Omental fat pad (tissue), 4 donors: ENCODE results near the gene PPP2R2C. TPM values are rescaled to one million over a fixed set of nuclear protein-coding genes. Genes with fewer than 3 reads are reported as not detected.

Experiments used
- ATAC-seq: fragments of 150-250 bp; one replicate; pipeline ENCODE4 v1.9.1; 2016; ENCODE audit warnings: mild to moderate bottlenecking, moderate library complexity; ENCODE audit not compliant: low FRiP score
- DNase-seq: peaks from one replicate; pipeline ENCODE4 v3.0.0-alpha.2; 2019; ENCODE audit warnings: low spot score
- CTCF ChIP-seq, 3 donors: fragments of 450-650 bp; IDR thresholded peaks; one replicate each; pipeline ENCODE4 v1.5.1; 2016 to 2017; ENCODE audit warnings: antibody characterized with exemption in 3 of 3, mild to moderate bottlenecking in 3 of 3, moderate library complexity in 2 of 3
- total RNA-seq, 4 donors: library from RNA; depleted of rRNA; stranded (reverse); fragments of >200 nt; gene quantifications; one replicate each; pipeline ENCODE4 v1.1.0, GENCODE V29; 2016

PPP2R2C gene
- total RNA-seq, 4 donors from 2014 or later = 0.38 to 1.7 (median 0.68) TPM

DNA sequence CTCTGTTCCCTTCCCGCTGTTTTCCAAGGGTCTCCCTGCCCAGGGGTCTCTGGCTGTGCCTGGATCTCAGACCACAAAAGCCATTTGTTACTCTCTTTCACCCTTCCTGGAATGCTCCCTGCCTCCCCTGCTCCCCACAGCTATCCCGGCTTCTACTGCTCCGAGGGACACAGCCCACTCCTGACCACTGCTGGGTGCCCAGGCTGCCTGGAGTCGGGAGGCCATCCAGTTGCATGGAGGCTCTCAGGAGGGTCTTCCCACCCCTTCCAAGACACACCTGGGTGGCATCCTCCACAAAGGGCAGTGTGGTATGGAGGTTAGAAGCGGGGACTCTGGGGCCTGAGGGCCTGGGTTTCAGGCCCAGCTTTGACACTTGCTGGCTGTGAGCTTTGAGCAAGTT lies 101.1 kb downstream of the PPP2R2C start:
- no peak for ATAC-seq
- no peak for DNase-seq
- no peak for TF ChIP-seq CTCF (IDR thresholded peaks at IDR 0.05)

DNA sequence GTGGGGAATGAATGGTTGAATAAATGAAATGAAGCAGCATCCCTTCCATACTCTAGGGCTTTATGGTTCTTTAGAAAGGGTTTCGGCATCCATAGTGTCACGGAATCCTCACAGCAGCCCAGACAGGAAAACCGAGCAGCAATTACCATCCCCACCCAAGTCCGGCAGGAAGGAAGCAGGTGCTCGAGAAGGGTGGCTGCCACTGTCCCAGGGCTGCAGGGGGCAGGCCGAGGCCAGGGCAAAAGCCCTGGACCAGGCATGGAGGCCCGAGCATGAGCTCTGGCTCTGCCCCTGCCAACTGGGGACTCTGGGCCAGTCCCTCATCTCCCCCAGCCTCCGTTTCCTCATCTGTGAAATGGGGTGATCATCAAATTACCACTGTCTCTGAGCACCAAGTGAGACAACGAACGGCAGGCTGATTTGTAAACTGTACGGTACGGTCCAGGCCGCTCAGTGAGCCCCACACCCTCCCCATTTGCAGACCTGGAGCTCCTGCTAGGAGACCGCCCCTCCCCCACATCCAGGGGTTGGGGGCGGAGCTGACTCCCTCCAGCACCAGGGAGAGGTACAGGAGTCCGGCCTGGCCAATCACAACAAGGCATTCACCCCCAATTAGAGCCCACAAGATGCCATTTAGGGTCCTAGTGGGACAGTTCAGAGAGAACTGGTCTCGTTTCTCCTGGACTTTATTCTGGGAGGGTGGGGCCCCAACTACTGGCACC lies 102.3 kb downstream of the PPP2R2C start:
- TF ChIP-seq CTCF (IDR thresholded peaks at IDR 0.05) = no peak
- DNase-seq = no peak
- ATAC-seq = no peak

- ATAC-seq = no peak
- TF ChIP-seq CTCF (IDR thresholded peaks at IDR 0.05) = no peak
- DNase-seq = no peak
These were observed 102.9 kb downstream of the PPP2R2C start for GRCh38 chr4:6369511-6369910.

- DNase-seq (no peak), ATAC-seq (no peak)
- TF ChIP-seq CTCF (IDR thresholded peaks at IDR 0.05) = no peak
These were observed 103.4 kb downstream of the PPP2R2C start for GRCh38 chr4:6369035-6369434.

GRCh38 chr4:6368601-6369000 lies 103.8 kb downstream of the PPP2R2C start:
- DNase-seq (no peak), ATAC-seq (no peak)
- no peak for TF ChIP-seq CTCF (IDR thresholded peaks at IDR 0.05)

GRCh38 chr4:6368096-6368495 lies 104.3 kb downstream of the PPP2R2C start:
- no peak for ATAC-seq
- no peak for DNase-seq
- no peak for TF ChIP-seq CTCF (IDR thresholded peaks at IDR 0.05)

DNA sequence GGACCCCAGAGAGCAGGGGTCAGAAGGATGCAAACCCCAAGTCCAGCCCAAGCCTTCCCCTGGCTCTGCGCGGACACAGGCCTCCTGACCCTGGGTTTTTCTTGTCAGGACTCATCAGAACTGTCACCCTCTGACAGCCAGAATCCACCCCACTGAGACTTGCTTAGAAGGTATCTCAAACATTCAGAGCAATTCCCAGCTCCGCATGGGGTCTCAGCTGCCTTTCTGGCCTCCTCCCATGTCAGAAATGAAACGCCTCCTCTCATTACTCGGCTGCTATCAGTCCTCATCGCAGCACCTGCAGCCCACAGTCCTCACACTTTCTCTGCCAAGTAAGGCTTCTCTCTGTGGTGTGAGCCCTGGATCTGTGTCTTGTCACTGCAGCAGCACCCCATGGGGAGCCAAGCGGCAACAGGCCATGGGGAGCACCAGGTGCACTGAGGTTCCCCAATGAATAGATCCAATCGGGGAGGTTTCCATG lies 105.0 kb downstream of the PPP2R2C start:
- no peak for TF ChIP-seq CTCF (IDR thresholded peaks at IDR 0.05)
- no peak for ATAC-seq
- no peak for DNase-seq
